ENCODE measurements around the gene TPRX1. TPM values are rescaled to one million over a fixed set of nuclear protein-coding genes. Genes with fewer than 3 reads are reported as not detected.

TPRX1 gene
- total and polyA plus RNA-seq, 2 of the 4 experiments (the other 2 are of a cell fraction), result not detected

DNA sequence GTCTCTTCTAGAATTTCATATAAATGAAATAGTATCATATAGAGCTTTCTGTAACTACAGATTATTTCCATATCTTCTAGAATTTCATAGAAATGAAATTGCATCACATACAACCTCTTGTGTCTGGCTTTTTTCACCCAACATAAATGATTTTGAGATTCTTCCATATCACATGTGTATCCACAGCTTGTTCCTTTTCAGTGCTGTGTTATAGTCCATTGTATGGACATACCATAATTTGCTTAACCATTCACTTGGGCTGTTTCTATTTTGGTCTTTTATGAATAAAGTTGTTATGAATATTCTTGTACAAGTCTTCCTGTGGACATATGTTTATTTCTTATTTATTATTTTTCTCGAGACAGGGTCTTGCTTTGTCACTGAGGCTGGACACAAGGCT is 11.7 kb downstream of the TPRX1 start:
- no peak overlapping the region for H3K14ac ChIP-seq (replicated peaks; ENCODE audit: low read depth, low read length)
- in situ Hi-C loops (cut with MboI; ENCODE audit: low sequenced_read_pairs), result no loop called here

More for the DNA sequence above, 11.7 kb downstream of the TPRX1 start:
- Histone ChIP-seq H3K23ac (ENCODE audit: low read depth, low read length) (no peak overlapping the region), H4K91ac (ENCODE audit: insufficient read depth, low read depth, low read length) (no peak overlapping the region), H4K8ac (ENCODE audit: low read depth in 2 of 2, low read length in 2 of 2) (no peak overlapping the region), H2BK15ac (ENCODE audit: low read depth, low read length) (no peak overlapping the region), H2AFZ (replicated peaks; ENCODE audit: low read length, poor library complexity) (no peak overlapping the region), H3K56ac (ENCODE audit: extremely low read depth, insufficient read depth, low read length) (no peak overlapping the region), H2BK5ac (ENCODE audit: low read depth, low read length, poor library complexity, severe bottlenecking) (no peak overlapping the region), H3K4ac (ENCODE audit: low read depth, low read length) (no peak overlapping the region), H3K36me3 (ENCODE audit: control insufficient read depth, insufficient read depth, low read length) (no peaks in the 10 kb centered on the region), H2BK120ac (ENCODE audit: low read depth, low read length) (no peak overlapping the region), H3K9ac (ENCODE audit: low read depth, low read length) (no peak overlapping the region), H3K27ac (ENCODE audit: insufficient read depth, low read length) (no peak overlapping the region), H3K79me1 (ENCODE audit: low read depth in 1 of 2, low read length in 2 of 2) (no peaks in the 10 kb centered on the region), H4K20me1 (ENCODE audit: insufficient read depth, low read length) (no peaks in the 10 kb centered on the region), H3K18ac (ENCODE audit: low read depth, low read length) (no peak overlapping the region), H3K27me3 (ENCODE audit: control insufficient read depth, insufficient read depth, low read length) (no peaks in the 10 kb centered on the region; the same call in 1 of the 2 replicates), H3K4me1 (ENCODE audit: control insufficient read depth, insufficient read depth, low read length) (no peaks in the 10 kb centered on the region), H3K9me3 (ENCODE audit: control insufficient read depth, insufficient read depth, low read length) (no peaks in the 10 kb centered on the region), H3K4me3 (ENCODE audit: insufficient read depth, low read depth, low read length) (no peak overlapping the region), H2AK5ac (ENCODE audit: low read depth, low read length) (no peak overlapping the region), H3K4me2 (ENCODE audit: low read depth, low read length) (no peak overlapping the region), H2BK20ac (ENCODE audit: low read depth, low read length) (no peak overlapping the region), H4K5ac (ENCODE audit: low read depth, low read length) (no peak overlapping the region), H2AK9ac (replicated peaks; ENCODE audit: low read depth, low read length, poor library complexity) (no peak overlapping the region), H3K9me1 (ENCODE audit: insufficient read depth, low read length) (no peaks in the 10 kb centered on the region)
- intact Hi-C loops (cut with micrococcal nuclease), result no loop called here
- ATAC-seq (ENCODE audit: low read depth) (no peak), DNase-seq (no peak)
- no peak for TF ChIP-seq MAFK (IDR thresholded peaks at IDR 0.05; ENCODE audit: low read depth, low read length)
- TF ChIP-seq FOS (IDR thresholded peaks at IDR 0.05; ENCODE audit: low read depth, low read length), result no peak
- WGBS, 2 experiments (ENCODE audit: extremely low coverage in 2 of 2, insufficient read length in 1 of 2), result no CpG with 5 or more reads among the region's 1 CpG
- BruUV-seq (replicated peaks), result no TSS peak
- dilution Hi-C loops (cut with HindIII; ENCODE audit: low sequenced_read_pairs, unreplicated experiment), result no loop called here
- ChIA-PET CTCF (no interaction called here), POLR2A (ENCODE audit: unreplicated experiment) (no interaction called here)

Data from IMR-90 (cell line).